Activated CD4-positive, alpha-beta T cell treated with anti-CD3 and anti-CD28 coated beads, Interleukin-10, Interleukin-2, amounts not matched to agents 100 ng/mL and 50 ng/mL, durations not matched to agents 16 hours and 8 hours (primary cell): Measurements from ENCODE around the gene MRTFB.

Experiments used
- DNase-seq: peaks from one replicate; pipeline ENCODE4 v3.0.0-alpha.2; 2020

Gene MRTFB

GRCh38 chr16:14240964-14241363, 169.8 kb downstream of the MRTFB start:
- DNase-seq = no peak

GRCh38 chr16:14241631-14242030, 170.5 kb downstream of the MRTFB start:
- DNase-seq = no peak

- no peak for DNase-seq
These were observed 171.7 kb downstream of the MRTFB start for GRCh38 chr16:14242769-14243168.

- DNase-seq = peak; percentile 40
These were observed 173.3 kb downstream of the MRTFB start for GRCh38 chr16:14244196-14245010.

GRCh38 chr16:14248791-14249190, 177.7 kb downstream of the MRTFB start:
- no peak for DNase-seq

- peak; percentile 59 for DNase-seq
These were observed 178.3 kb downstream of the MRTFB start for GRCh38 chr16:14249291-14250032.

- DNase-seq = no peak
These were observed 180.3 kb downstream of the MRTFB start for GRCh38 chr16:14251419-14251818.

GRCh38 chr16:14252860-14253259, 181.7 kb downstream of the MRTFB start:
- DNase-seq = no peak

GRCh38 chr16:14263011-14263410, 191.9 kb downstream of the MRTFB start:
- DNase-seq = no peak

- no peak for DNase-seq
These were observed 192.7 kb downstream of the MRTFB start for GRCh38 chr16:14263769-14264168.

GRCh38 chr16:14264327-14264943, 193.3 kb downstream of the MRTFB start:
- no peak for DNase-seq

GRCh38 chr16:14268073-14268472, 197.0 kb downstream of the MRTFB start:
- DNase-seq = no peak

- DNase-seq = no peak
These were observed 204.8 kb downstream of the MRTFB start for GRCh38 chr16:14275934-14276333.

- DNase-seq = no peak
These were observed 207.6 kb downstream of the MRTFB start for GRCh38 chr16:14278749-14279148.

- no peak for DNase-seq
These were observed 209.4 kb downstream of the MRTFB start for GRCh38 chr16:14280541-14280940.

GRCh38 chr16:14283786-14284185, 212.7 kb downstream of the MRTFB start:
- DNase-seq = no peak

GRCh38 chr16:14284371-14284770, 213.3 kb downstream of the MRTFB start:
- no peak for DNase-seq

GRCh38 chr16:14284930-14285512, 213.9 kb downstream of the MRTFB start:
- DNase-seq = no peak

GRCh38 chr16:14285513-14286367, 214.6 kb downstream of the MRTFB start:
- peak; percentile 94 for DNase-seq

GRCh38 chr16:14286368-14287230, 215.5 kb downstream of the MRTFB start:
- peak; percentile 41 for DNase-seq

GRCh38 chr16:14289692-14290340, 218.7 kb downstream of the MRTFB start:
- DNase-seq = peak; percentile 50
